B cell (primary cell): ENCODE measurements around the gene EIF4A2. TPM values are rescaled to one million over a fixed set of nuclear protein-coding genes. Genes with fewer than 3 reads are reported as not detected.

Experiments used
- ATAC-seq: fragments of 200-7000 bp; cut with Tn5 transposase; one replicate; pipeline ENCODE4 v1.10.0; 2021; ENCODE audit warnings: low read depth, mild to moderate bottlenecking, moderate number of reproducible peaks, moderate library complexity
- CTCF ChIA-PET: fragments of 350-600 bp; sonication (Branson Sonifier 250); formaldehyde crosslinking; loops from one replicate; lab custom pipeline; 2021; ENCODE audit warnings: antibody characterized with exemption, inconsistent platforms; lab: Charles Lee
- POLR2A ChIA-PET: fragments of 350-600 bp; sonication (Branson Sonifier 250); formaldehyde crosslinking; loops from one replicate; lab custom pipeline; 2021; ENCODE audit warnings: antibody characterized with exemption; lab: Charles Lee
- DNase-seq: peaks from one replicate; pipeline ENCODE4 v3.0.0; 2013
- H2AFZ ChIP-seq: 2 replicates; pipeline ENCODE4 v1.6.1; 2012; ENCODE audit warnings: mild to moderate bottlenecking, low read depth, low read length; ENCODE audit not compliant: insufficient read depth, poor library complexity, severe bottlenecking
- H3K27ac ChIP-seq, 2 donors: 1 replicate in 1 of 2; 2 replicates in 1 of 2; pipeline ENCODE4 v1.5.1; 2012 to 2013; ENCODE audit warnings: low read length in 2 of 2, mild to moderate bottlenecking in 2 of 2, moderate library complexity in 1 of 2
- H3K27me3 ChIP-seq, 4 experiments: fragments of 200-600 bp in 1 of 4; sonication (generic) in 1 of 4; replicated peaks in 1 of 4; 1 replicate in 2 of 4; 2 replicates in 2 of 4; pipeline versions ENCODE4 v1.6.1 to v1.7.0; 2013 to 2016; ENCODE audit warnings: low read length in 3 of 4, mild to moderate bottlenecking in 2 of 4, mixed read lengths in 1 of 4, moderate library complexity in 1 of 4; ENCODE audit not compliant: insufficient read depth in 4 of 4, control insufficient read depth in 3 of 4; ENCODE audit errors: control extremely low read depth in 1 of 4
- H3K36me3 ChIP-seq, 2 experiments: replicated peaks in 1 of 2; 1 replicate in 1 of 2; 2 replicates in 1 of 2; pipeline versions ENCODE4 v1.6.1 to v1.7.1; 2013; ENCODE audit warnings: low read length in 1 of 2; ENCODE audit not compliant: insufficient read depth in 2 of 2, control insufficient read depth in 1 of 2; ENCODE audit errors: control extremely low read depth in 1 of 2, extremely low read depth in 1 of 2
- H3K4me1 ChIP-seq, 2 donors: fragments of 200-600 bp in 1 of 2; sonication (generic) in 1 of 2; 1 replicate in 1 of 2; 2 replicates in 1 of 2; pipeline versions ENCODE4 v1.5.1 to v1.6.1; 2013 to 2017; ENCODE audit warnings: low read length in 2 of 2; ENCODE audit not compliant: control insufficient read depth in 2 of 2, insufficient read depth in 2 of 2
- H3K4me2 ChIP-seq: replicated peaks from 2 replicates; pipeline ENCODE3; 2012; ENCODE audit warnings: mild to moderate bottlenecking, low read depth, low read length; ENCODE audit not compliant: poor library complexity, severe bottlenecking
- H3K4me3 ChIP-seq, 5 experiments: fragments of 200-600 bp in 1 of 5; sonication (generic) in 1 of 5; 1 replicate in 3 of 5; 2 replicates in 2 of 5; pipeline versions ENCODE4 v1.5.1 to v1.7.0; 2011 to 2016; ENCODE audit warnings: low read length in 4 of 5, mild to moderate bottlenecking in 4 of 5, low read depth in 2 of 5, control low read depth in 1 of 5, moderate library complexity in 1 of 5; ENCODE audit not compliant: insufficient read depth in 1 of 5; ENCODE audit errors: control extremely low read depth in 1 of 5, extremely low read depth in 1 of 5
- H3K79me2 ChIP-seq: fragments of 200-600 bp; sonication (generic); one replicate; pipeline ENCODE4 v1.6.0; 2016; ENCODE audit warnings: low read length; ENCODE audit not compliant: control insufficient read depth, insufficient read depth
- H3K9ac ChIP-seq: fragments of 200-600 bp; sonication (generic); 2 replicates; pipeline ENCODE4 v1.6.1; 2017; ENCODE audit warnings: mild to moderate bottlenecking, low read length, moderate library complexity
- H3K9me3 ChIP-seq, 3 donors: one replicate each; pipeline versions ENCODE4 v1.6.1 to v1.7.1; 2013; ENCODE audit warnings: low read length in 2 of 3; ENCODE audit not compliant: control insufficient read depth in 2 of 3, insufficient read depth in 1 of 3; ENCODE audit errors: control extremely low read depth in 1 of 3
- H4K20me1 ChIP-seq: 2 replicates; pipeline ENCODE4 v1.6.0; 2012; ENCODE audit warnings: mild to moderate bottlenecking, low read length; ENCODE audit not compliant: insufficient read depth, control insufficient read depth, poor library complexity, severe bottlenecking
- H3K27ac Mint-ChIP-seq: one replicate; pipeline ENCODE4 v1.8.0; 2021; ENCODE audit warnings: mixed read lengths
- H3K27me3 Mint-ChIP-seq: one replicate; pipeline ENCODE4 v1.8.0; 2021; ENCODE audit warnings: mixed read lengths
- H3K4me1 Mint-ChIP-seq: one replicate; pipeline ENCODE4 v1.8.0; 2021; ENCODE audit warnings: mixed read lengths
- H3K4me3 Mint-ChIP-seq: one replicate; pipeline ENCODE4 v1.8.0; 2021; ENCODE audit warnings: mixed read lengths
- H3K9me3 Mint-ChIP-seq: one replicate; pipeline ENCODE4 v1.8.0; 2022; ENCODE audit warnings: mixed read lengths; ENCODE audit not compliant: insufficient read depth
- EZH2 ChIP-seq: IDR thresholded peaks from 2 replicates; pipeline ENCODE4 v1.6.1; 2012; ENCODE audit warnings: borderline replicate concordance, low read depth, mild to moderate bottlenecking, moderate library complexity, low read length; ENCODE audit not compliant: insufficient read depth, poor library complexity, severe bottlenecking
- WGBS: methylation state at CpG from one replicate; pipeline ENCODE4 v1.1.5; 2013; ENCODE audit warnings: missing lambda C conversion rate; ENCODE audit not compliant: insufficient coverage; 5-methylcytosine and 5-hydroxymethylcytosine counted together
- intact Hi-C: fragments of 100-400 bp; cut with micrococcal nuclease; formaldehyde crosslinking; loops from one replicate; pipeline ENCODE4 v1.10.0; 2022
- polyA plus RNA-seq: library from polyadenylated mRNA; depleted of rRNA; stranded (reverse); fragments of >200 nt; gene quantifications from 2 replicates; pipeline ENCODE4 v1.2.3, GENCODE V29; 2012
- total RNA-seq, 2 donors: library from RNA; stranded (reverse); fragments of 120-200 nt in 1 of 2; gene quantifications; 1 replicate in 1 of 2; 2 replicates in 1 of 2; pipeline versions ENCODE4 v1.2.3 to v1.2.4, GENCODE V29; 2013 to 2022
- TF ChIP-seq, protein P1 (sequence below): fragments of 200-600 bp; IDR thresholded peaks from one replicate; pipeline ENCODE4 v1.8.0; 2022; ENCODE audit warnings: antibody characterized with exemption, mild to moderate bottlenecking

The EIF4A2 gene
- total and polyA plus RNA-seq, 2 donors (not counting 1 experiment from before 2014, with no cell fraction given): 506 to 547 TPM

DNA sequence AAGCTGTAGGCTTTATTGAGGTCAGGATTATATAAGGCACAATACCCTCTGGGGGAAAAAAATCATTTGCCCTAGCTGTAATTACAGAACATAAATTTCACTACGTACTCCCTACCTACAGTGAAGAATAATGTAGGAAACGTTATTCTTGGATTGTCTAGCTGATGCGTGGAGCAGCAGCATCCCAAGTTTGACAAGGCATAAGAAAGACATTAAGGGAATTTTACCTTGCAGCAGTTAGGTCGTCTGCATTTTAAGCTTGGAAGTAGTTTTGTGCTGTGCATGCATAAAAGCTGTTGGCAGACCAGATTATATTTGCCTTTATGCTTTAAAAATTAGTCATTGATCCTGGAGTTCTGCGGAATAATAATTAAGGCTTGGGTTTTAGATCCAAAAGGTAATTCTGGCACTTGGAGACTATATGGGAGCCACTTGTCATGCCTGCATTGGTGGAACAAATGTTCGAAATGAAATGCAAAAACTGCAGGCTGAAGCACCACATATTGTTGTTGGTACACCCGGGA lies 2.2 kb downstream of the EIF4A2 start:
- CTCF ChIA-PET: interaction anchor here (1.3 to 1.4 kb wide), 2 partner anchors 42 to 379 kb away, joined by 3 read pairs; no protein-coding TSS in a partner anchor
- Histone ChIP-seq H3K4me1 (peaks cover 40 to 41% of the 10 kb centered on the region in 2 donors), H3K79me2 (peaks cover 37% of the 10 kb centered on the region)

DNA sequence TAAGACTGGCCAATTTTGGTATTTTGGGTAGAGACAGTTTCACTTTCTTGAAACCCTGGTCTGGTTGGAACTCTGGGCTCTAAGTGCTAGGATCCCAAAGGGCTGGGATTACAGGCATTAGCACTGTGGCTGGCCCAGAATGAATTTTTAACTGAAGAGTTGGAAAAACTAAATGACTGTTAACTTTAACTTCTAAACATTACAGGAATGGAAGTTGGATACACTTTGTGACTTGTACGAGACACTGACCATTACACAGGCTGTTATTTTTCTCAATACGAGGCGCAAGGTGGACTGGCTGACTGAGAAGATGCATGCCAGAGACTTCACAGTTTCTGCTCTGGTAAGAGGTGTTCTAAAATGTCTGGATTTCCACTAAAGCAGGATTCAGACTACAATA lies 3.5 kb downstream of the EIF4A2 start:
- peak overlapping the region; percentile 24 for H3K27ac Mint-ChIP-seq
- Histone ChIP-seq H3K36me3 (peaks cover 0 to 68% of the 10 kb centered on the region in 2 experiments), H3K9ac (no peak overlapping the region), H3K27me3 (no peaks in the 10 kb centered on the region), H2AFZ (no peak overlapping the region), H3K9me3 (no peaks in the 10 kb centered on the region), H3K27ac (peak overlapping the region; percentile 13 to 58), H3K79me2 (peaks cover 37% of the 10 kb centered on the region), H3K4me1 (peaks cover 40 to 41% of the 10 kb centered on the region in 2 donors), H4K20me1 (peaks cover 70% of the 10 kb centered on the region), H3K4me2 (peak overlapping the region; percentile 82), H3K4me3 (no peak overlapping the region)
- POLR2A ChIA-PET: interaction anchor here (0.9 kb wide), 1 partner anchor 378 kb away, joined by 3 read pairs; no protein-coding TSS in a partner anchor
- TF ChIP-seq EZH2: no peak
- TF ChIP-seq, protein P1, sequence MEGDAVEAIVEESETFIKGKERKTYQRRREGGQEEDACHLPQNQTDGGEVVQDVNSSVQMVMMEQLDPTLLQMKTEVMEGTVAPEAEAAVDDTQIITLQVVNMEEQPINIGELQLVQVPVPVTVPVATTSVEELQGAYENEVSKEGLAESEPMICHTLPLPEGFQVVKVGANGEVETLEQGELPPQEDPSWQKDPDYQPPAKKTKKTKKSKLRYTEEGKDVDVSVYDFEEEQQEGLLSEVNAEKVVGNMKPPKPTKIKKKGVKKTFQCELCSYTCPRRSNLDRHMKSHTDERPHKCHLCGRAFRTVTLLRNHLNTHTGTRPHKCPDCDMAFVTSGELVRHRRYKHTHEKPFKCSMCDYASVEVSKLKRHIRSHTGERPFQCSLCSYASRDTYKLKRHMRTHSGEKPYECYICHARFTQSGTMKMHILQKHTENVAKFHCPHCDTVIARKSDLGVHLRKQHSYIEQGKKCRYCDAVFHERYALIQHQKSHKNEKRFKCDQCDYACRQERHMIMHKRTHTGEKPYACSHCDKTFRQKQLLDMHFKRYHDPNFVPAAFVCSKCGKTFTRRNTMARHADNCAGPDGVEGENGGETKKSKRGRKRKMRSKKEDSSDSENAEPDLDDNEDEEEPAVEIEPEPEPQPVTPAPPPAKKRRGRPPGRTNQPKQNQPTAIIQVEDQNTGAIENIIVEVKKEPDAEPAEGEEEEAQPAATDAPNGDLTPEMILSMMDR: no peak
- DNase-seq (no peak), ATAC-seq (no peak)
- CTCF ChIA-PET: no interaction called here
- 86% methylated on average over 1 of the region's 3 CpGs for WGBS
- no peaks in the 10 kb centered on the region for H3K9me3 Mint-ChIP-seq
- H3K4me1 Mint-ChIP-seq: peaks cover 67% of the 10 kb centered on the region
- H3K4me3 Mint-ChIP-seq: peak overlapping the region; percentile 18
- H3K27me3 Mint-ChIP-seq: no peaks in the 10 kb centered on the region
- intact Hi-C loops: loop anchor here (5.0 to 10.0 kb wide), 2 partner anchors 145 to 1202 kb away; partner anchors contain the start of genes SENP2 and ST6GAL1

More for the DNA sequence above, 2.2 kb downstream of the EIF4A2 start:
- no peak for TF ChIP-seq EZH2
- 46% methylated on average over 3 of the region's 7 CpGs for WGBS
- DNase-seq: no peak
- Mint-ChIP-seq H3K4me3 (peak overlapping the region; percentile 97), H3K9me3 (no peaks in the 10 kb centered on the region), H3K27ac (peak overlapping the region; percentile 80), H3K27me3 (no peaks in the 10 kb centered on the region), H3K4me1 (peaks cover 67% of the 10 kb centered on the region)
- Histone ChIP-seq H3K4me2 (peak overlapping the region; percentile 82), H4K20me1 (peaks cover 67% of the 10 kb centered on the region), H3K27ac (peak overlapping the region in 1 of 2 donors; percentile 58), H3K27me3 (no peaks in the 10 kb centered on the region), H2AFZ (no peak overlapping the region), H3K9ac (peak overlapping the region; percentile 98), H3K4me3 (peak overlapping the region; percentile 80 to 100 (median 90)), H3K9me3 (no peaks in the 10 kb centered on the region), H3K36me3 (peaks cover 0 to 63% of the 10 kb centered on the region in 2 experiments)
- no peak for ATAC-seq
- POLR2A ChIA-PET: interaction anchor here (0.9 to 4.8 kb wide), 3 partner anchors 13 to 42 kb away, joined by 3 to 78 read pairs (median 19); no protein-coding TSS in a partner anchor
- intact Hi-C loops: loop anchor here (5.0 to 10.0 kb wide), 2 partner anchors 147 to 1201 kb away; partner anchors contain the start of genes SENP2 and ST6GAL1
